ENCODE measurements around the gene TOX2.

The TOX2 gene

DNA sequence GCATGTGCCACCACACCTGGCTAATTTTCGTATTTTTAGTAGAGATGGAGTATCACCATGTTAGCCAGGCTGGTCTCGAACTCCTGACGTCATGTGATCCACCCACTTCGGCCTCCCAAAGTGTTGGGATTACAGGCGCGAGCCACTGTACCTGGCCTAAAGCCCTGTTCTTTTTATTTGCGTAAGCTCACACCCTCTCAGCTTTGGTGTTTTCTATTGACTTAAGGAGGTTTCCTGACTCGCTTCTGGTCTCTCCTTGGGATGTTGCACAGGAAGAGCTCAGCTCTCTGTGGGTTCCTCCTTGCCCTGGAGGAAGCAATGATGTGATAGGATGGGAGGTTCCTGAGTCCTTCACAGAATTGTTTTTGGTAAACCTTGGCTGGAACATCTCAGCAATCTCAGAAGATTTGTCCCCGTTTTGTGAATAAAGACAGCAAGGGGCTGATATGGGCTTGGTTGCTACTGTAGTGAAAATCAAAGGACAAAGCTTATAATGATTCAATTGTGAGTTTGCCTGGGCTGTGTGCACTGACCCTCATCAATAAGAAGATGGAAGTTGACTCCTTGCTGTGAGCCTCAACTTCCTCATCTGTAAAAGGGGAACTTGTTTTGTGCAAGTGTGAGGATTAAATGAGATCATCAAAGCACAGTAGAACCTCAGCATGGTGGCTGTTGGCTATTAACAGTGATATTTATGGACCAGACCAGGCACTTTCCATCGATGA is 27.0 kb downstream of the TOX2 start:
- DNase-seq = no peak

DNA sequence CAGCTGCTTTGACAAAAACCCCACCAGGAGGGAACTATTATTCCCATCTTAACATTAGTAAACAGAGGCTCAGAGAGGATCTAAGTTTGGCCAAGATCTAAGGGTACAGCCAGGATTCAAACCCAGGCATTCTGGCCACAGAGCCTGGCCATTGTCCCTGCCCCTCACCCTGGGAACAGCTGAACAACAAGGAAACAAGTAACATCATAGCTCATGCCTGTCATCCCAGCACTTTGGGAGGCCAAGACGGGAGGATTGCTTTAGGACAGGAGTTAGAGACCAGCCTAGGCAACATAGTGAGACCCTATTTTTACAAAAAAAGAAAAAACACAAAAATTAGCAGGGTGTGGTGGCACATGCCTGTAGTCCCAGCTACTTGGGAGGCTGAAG is 27.5 kb downstream of the TOX2 start:
- no peak for DNase-seq

DNA sequence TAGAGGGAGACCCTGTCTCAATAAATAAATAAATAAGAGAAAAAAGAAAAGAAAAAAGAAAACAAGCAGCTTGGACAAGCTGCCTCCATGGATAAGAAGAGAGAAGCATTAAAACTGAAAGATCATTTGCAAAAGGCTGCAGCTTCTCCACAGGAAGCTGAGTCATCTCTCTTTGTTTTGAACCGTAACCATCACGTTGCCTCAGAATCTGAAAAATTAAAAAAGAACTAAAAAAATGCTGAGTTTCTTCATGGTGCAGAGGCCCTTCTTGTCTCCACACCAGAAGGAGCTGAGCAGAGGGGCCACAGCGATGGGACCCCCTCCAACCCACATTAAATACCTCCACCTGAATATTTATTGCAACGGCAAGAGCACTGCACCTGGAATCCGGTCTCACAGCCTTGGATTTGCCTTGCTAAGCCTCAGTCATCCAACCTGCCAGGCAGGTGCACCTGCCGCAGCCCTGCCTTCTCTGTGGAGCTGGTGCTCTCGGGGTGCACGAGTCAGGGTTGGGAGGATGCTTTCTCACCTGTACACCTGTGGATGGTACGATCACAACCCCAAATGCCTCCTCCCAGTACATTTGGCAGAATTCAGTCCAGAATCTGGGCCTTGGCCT is 28.1 kb downstream of the TOX2 start:
- DNase-seq = no peak

GRCh38 chr20:43943725-43944124 is 29.1 kb downstream of the TOX2 start:
- DNase-seq = no peak

GRCh38 chr20:43944653-43945235 is 30.1 kb downstream of the TOX2 start:
- no peak for DNase-seq

DNA sequence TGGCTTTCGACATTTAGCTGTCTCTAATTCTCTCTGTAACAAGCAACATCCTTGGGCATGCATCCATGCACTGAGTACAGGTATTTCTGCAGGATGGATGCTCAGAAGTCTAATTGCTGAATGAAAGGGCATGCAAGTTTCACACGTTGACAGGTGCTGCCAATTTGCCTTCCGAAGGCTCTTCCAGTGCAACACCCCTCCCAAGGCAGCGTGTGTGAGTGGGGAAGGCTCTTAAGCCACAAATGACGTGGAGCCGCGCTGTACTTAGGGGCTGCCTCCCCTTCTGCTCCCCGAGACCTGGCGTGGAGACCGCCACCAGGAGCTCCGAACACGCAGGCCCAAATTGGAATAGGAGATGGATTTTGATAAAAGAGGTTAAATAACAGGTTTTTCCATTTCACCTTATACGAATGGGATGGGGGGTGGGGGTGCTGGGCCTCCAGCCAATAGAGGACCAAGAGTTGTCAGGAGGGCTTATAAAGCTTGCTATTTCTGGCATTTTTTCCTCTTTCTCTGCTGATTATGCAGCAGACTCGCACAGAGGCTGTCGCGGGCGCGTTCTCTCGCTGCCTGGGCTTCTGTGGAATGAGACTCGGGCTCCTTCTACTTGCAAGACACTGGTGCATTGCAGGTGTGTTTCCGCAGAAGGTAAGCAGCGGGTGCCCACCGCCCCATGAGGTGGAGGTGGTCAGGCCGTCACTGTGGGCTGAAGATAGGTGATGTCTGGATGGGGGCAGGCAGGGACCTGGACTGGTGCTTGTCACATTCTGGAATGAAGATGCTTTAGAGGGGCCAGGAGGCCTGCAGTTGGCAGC is 30.9 kb downstream of the TOX2 start:
- DNase-seq = no peak

GRCh38 chr20:43946206-43946491 is 31.5 kb downstream of the TOX2 start:
- no peak for DNase-seq

- no peak for DNase-seq
Measured at GRCh38 chr20:43946659-43947315, 32.1 kb downstream of the TOX2 start.

DNA sequence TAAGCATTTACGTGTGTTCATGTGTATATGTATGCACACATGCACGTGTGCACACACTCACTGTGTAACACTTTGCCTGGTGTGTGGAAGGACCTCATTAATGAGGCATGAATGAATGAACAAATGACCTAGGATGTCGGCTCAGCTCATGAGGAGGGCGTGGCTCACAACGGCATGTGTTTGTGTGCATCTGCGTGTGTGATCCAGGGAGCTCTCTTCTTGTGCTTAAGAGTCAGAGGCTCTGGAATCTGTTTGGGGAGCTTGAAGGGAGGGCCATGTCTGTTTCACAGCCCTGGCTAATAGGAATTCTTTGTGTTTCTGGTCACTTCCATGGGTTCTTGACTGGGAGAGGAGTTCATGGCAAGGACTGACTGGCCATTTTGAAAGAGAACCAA is 32.7 kb downstream of the TOX2 start:
- no peak for DNase-seq

- DNase-seq = no peak
Measured at GRCh38 chr20:43948455-43948854, 33.8 kb downstream of the TOX2 start.

- DNase-seq = no peak
Measured at GRCh38 chr20:43949248-43949647, 34.6 kb downstream of the TOX2 start.

DNA sequence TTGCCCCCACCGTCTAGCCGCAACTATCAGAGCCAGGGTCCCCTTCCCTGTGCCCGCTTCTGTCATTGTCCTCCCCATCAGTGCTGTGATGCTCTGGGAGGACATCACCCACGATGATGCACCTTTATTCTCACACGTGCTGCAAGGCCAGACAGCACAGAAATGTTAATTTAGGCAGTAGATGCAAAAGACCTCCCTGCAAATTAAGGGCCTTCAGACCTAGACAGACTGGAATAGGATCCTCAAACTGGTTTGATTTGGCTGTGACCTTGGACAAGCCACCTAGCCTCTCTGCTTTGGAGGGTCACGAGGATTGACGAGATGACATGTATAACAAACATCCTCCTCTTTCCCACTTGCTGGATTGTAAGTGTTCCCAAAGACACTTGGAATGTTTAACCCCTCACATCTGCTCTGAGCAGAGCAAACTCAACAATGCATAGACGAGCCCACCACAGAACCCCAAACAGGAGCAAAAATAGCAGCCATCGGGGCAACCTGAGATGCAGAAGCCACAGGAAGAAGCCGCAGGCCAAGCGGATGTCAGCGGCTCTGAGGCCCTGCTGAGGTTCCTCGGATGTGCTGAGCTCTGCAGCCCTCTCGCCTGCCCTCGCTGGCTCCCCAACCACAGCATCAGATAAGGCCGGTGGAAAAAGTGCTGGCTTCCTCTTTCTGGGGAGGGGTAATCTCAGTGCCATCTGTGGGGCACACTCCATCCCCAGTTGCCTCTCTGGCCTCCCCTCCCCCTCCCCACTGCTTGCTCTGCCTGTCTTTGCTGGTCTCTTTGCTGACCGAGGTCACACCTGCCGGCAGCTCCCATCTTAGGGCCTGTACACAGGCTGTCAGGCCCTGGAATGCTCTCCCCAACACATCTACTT is 35.3 kb downstream of the TOX2 start:
- DNase-seq = peak; percentile 53

DNA sequence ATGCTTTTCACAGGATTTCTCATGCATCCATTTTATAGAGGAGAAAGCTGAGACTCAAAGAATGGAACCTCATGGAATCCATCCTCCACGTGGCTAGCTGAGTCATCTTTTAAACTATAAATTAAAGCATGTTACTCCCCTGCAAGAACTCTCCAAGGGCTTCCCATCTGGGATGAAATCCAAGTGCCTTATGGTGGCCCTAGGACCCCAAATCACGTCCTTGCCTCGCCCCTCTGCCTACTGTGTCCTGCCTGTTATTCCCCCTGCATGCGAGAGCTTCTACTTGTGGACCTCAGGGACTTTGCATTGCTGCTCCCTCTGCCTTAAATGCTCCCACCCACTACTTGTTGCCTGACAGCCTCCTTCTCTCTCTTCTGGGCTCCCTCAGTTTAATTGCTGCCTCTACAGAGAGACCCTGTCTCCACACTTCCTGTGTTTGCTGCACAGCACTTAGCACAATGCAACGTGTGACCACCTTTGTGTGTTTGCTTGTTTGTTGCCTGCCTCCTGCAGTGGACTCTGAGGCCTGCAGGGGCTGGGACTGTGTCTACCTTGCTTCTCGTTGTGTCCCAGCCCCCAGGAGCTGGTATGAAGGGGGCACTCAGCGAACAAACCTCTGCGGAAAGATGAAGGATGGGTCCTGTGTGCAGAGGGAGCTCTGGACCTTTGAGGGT is 39.4 kb downstream of the TOX2 start:
- DNase-seq = no peak

DNA sequence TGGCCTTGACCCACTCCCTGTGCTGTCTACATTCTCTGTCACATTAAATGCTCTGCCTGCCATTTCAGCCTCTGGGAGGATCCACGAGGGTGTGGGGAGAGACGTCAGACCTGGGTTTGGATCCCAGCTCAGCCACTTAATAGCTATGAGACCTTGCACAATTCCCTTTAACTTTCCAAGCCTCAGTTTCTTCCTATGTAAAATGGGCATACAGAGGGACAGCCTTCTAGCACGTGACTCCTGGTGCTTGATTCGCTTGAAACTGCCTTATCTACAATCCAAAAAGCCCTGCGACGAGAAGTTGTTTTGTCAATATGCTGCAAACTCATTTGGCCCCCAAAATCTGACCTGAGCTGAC is 40.0 kb downstream of the TOX2 start:
- no peak for DNase-seq

DNA sequence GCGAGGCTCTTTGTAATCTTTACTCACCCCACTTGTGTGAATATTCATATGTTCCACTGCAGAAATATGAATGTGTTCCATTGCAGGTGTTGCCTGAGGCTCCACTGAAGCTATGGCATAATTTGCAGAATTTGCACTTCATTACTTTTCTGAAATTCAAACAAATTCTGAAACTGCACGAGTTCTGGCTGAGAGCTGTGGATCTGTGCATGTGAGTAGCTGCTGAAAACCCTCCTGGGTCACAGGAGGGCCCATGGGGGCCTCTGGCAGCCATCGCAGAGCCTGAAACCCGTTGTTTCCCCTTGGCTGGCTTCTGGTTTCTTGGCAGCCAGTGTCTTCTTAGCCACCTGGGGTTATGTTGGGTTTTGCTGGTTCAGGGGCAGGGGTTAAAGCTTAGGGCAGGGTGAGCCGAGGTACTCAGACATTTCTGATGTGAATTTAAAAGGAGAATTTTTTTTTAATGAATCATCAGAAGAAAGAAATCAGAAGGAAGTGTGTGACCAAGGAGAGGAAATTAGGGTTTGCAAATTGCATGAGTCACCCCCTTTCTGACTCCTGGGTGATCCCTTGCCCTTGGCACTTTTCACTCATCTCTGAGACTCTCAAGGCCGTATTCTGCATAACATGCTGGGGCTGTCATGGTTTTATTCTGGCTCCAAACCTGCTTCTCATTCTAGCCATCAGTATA is 40.6 kb downstream of the TOX2 start:
- peak; percentile 24 for DNase-seq

DNA sequence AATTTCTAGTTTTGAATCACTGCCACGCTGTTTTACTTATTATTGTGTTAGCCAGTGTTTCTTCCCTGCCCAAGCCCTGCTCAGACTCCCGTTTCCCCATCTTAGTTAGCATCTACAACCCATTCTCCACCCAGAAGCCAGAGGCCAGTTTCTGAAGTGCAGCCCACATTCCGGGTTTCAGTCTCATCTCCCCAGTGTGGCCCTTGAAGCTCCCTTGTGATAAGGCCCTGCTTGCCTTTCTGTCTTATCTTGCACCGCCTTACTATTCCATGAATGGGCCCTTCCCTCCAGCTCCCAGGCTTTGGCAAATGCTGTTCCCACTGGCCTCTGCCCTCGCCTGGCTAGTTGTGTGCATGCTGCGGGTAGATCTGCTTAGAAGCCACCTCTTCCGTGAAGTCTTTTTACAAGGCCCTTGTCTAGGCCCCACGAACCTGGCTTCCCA is 41.1 kb downstream of the TOX2 start:
- DNase-seq = no peak

DNA sequence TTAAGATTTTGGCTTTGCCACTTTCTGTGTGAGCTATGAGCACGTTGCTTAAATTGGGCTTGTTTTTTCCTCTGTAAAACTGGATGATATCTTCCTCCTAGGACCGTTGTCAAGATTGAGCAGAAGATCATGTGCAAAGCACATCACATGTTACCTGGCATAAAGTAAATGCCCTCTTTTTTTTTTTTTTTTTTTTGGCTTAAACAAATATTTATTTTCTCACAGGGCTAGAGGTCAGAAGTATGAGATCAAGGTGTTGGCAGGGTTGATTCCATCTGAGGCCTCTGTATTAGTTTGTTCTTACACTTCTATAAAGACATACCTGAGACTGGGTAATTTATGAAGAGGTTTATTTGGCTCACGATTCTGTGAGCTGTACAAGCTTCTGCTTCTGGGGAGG is 42.7 kb downstream of the TOX2 start:
- DNase-seq = no peak

- DNase-seq = no peak
Measured at GRCh38 chr20:43958626-43959025, 44.0 kb downstream of the TOX2 start.

- DNase-seq = no peak
Measured at GRCh38 chr20:43959079-43959919, 44.6 kb downstream of the TOX2 start.

DNA sequence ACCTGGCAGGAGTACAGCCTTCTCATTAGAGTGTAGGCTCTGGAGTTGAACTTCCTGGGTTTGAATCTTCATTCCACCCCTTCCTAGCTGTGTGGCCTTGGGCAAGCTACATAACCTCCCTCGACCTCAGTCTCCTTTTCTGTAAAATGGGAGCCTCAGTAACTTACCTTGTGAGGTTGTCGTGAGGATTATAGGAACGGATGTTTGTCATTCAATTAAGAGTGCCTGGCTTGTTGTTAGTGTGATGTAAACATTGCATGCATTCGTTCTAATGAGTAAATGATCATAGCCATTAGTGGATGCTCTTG is 45.2 kb downstream of the TOX2 start:
- DNase-seq = no peak

Measured in stimulated activated CD4-positive, alpha-beta T cell treated with anti-CD3 and anti-CD28 coated beads, Interleukin-4, amount 100 ng/mL, for 1 hour (primary cell).